Epithelial cell of esophagus (primary cell): ENCODE results near the gene KRT71.

Experiments used
- DNase-seq: peaks from one replicate; pipeline ENCODE4 v3.0.0; 2010; ENCODE audit warnings: low read depth
- H3K4me3 ChIP-seq: 2 replicates; pipeline ENCODE4 v1.5.1; 2011; ENCODE audit warnings: mild to moderate bottlenecking, low read length, control low read depth
- CTCF ChIP-seq: IDR thresholded peaks from 2 replicates; pipeline ENCODE4 v1.5.1; 2011; ENCODE audit warnings: low read depth, mild to moderate bottlenecking, low read length, control low read depth, inconsistent platforms; ENCODE audit not compliant: insufficient read depth; ENCODE audit errors: missing control alignments

The KRT71 gene

GRCh38 chr12:52519387-52519703 lies 33.6 kb downstream of the KRT71 start:
- DNase-seq = no peak
- H3K4me3 ChIP-seq = peak overlapping the region; percentile 75
- TF ChIP-seq CTCF = no peak

- DNase-seq = peak; percentile 44
- H3K4me3 ChIP-seq = peak overlapping the region; percentile 75
- TF ChIP-seq CTCF = no peak
Measured at GRCh38 chr12:52518574-52519386, 34.2 kb downstream of the KRT71 start.

GRCh38 chr12:52517888-52518287 lies 35.1 kb downstream of the KRT71 start:
- no peak for TF ChIP-seq CTCF
- DNase-seq = peak; percentile 72
- H3K4me3 ChIP-seq = peak overlapping the region; percentile 75

- peak overlapping the region; percentile 75 for H3K4me3 ChIP-seq
- DNase-seq = peak; percentile 64
- TF ChIP-seq CTCF = no peak
Measured at GRCh38 chr12:52517005-52517835, 35.7 kb downstream of the KRT71 start.

- peak; percentile 91 for DNase-seq
- H3K4me3 ChIP-seq = peak overlapping the region; percentile 75
- no peak for TF ChIP-seq CTCF
Measured at GRCh38 chr12:52515927-52516831, 36.8 kb downstream of the KRT71 start.

- no peak overlapping the region for H3K4me3 ChIP-seq
- no peak for TF ChIP-seq CTCF
- DNase-seq = no peak
Measured at GRCh38 chr12:52515319-52515646, 37.7 kb downstream of the KRT71 start.
